GM12878 (cell line): ENCODE results near the gene ZNF764. TPM values are rescaled to one million over a fixed set of nuclear protein-coding genes. Genes with fewer than 3 reads are reported as not detected.

Experiments used
- ATAC-seq: fragments of 200-7000 bp; cut with Tn5 transposase; 3 replicates; pipeline ENCODE4 v1.9.1; 2020; ENCODE audit warnings: mild to moderate bottlenecking, moderate library complexity
- BruUV-seq: library from RNA; stranded (reverse); fragments of 400-500 nt; replicated peaks from 2 replicates; lab custom pipeline; 2021; lab: Mats Ljungman, UMichigan
- CTCF ChIA-PET: fragments of 300-600 bp; sonication (Branson Sonifier 250); formaldehyde crosslinking; extraction: SDS; loops from one replicate; lab custom pipeline; 2021; ENCODE audit warnings: inconsistent platforms; lab: Yijun Ruan, JAX
- POLR2A ChIA-PET: fragments of 350-600 bp; formaldehyde crosslinking; extraction: SDS; loops from one replicate; lab custom pipeline; 2021; ENCODE audit warnings: inconsistent platforms; lab: Charles Lee
- RAD21 ChIA-PET: fragments of 300-600 bp; sonication (Branson Sonifier 250); formaldehyde crosslinking; loops from one replicate; lab custom pipeline; 2023; ENCODE audit warnings: antibody characterized with exemption; ENCODE audit not compliant: unreplicated experiment; lab: Charles Lee
- SMC1A ChIA-PET: fragments of 300-600 bp; sonication (Branson Sonifier 250); formaldehyde crosslinking; loops from one replicate; lab custom pipeline; 2023; ENCODE audit not compliant: unreplicated experiment, uncharacterized antibody; lab: Charles Lee
- DNase-seq: peaks from one replicate; pipeline ENCODE4 v3.0.0-alpha.2; 2011; ENCODE audit warnings: low read depth, low spot score
- FAIRE-seq: peaks from 3 replicates; lab custom pipeline; 2011; peaks lifted over from hg19 to GRCh38; lab: Jason Lieb, UNC
- H2AFZ ChIP-seq: 2 replicates; pipeline ENCODE4 v1.6.0; 2011; ENCODE audit warnings: low read depth, low read length, control low read depth; ENCODE audit not compliant: control insufficient read depth
- H3K27ac ChIP-seq: 2 replicates; pipeline ENCODE4 v1.5.1; 2011; ENCODE audit warnings: control low read depth; ENCODE audit not compliant: control insufficient read depth, insufficient read depth
- H3K27me3 ChIP-seq, 2 experiments: replicated peaks in 1 of 2; 2 replicates each; pipeline versions ENCODE4 v1.6.0 to v1.6.1; 2011; ENCODE audit warnings: low read length in 1 of 2; ENCODE audit not compliant: control insufficient read depth in 2 of 2, insufficient read depth in 2 of 2
- H3K36me3 ChIP-seq, 2 experiments: 2 replicates each; pipeline ENCODE4 v1.5.1; 2011; ENCODE audit warnings: low read length in 1 of 2; ENCODE audit not compliant: control insufficient read depth in 2 of 2, insufficient read depth in 2 of 2
- H3K4me1 ChIP-seq: 2 replicates; pipeline ENCODE4 v1.6.1; 2011; ENCODE audit warnings: mild to moderate bottlenecking, low read length, moderate library complexity, mixed read lengths; ENCODE audit not compliant: control insufficient read depth, insufficient read depth
- H3K4me2 ChIP-seq: 2 replicates; pipeline ENCODE4 v1.6.0; 2011; ENCODE audit warnings: control low read depth; ENCODE audit not compliant: control insufficient read depth, insufficient read depth
- H3K4me3 ChIP-seq: fragments of 200-600 bp; sonication (generic); 2 replicates; pipeline ENCODE4 v1.5.1; 2016
- H3K79me2 ChIP-seq: 2 replicates; pipeline ENCODE4 v1.6.0; 2011; ENCODE audit warnings: low read length; ENCODE audit not compliant: control insufficient read depth, insufficient read depth
- H3K9ac ChIP-seq: 2 replicates; pipeline ENCODE4 v1.8.0; 2011; ENCODE audit warnings: low read length, control low read depth, mixed read lengths; ENCODE audit not compliant: control insufficient read depth, insufficient read depth
- H3K9me3 ChIP-seq: replicated peaks from 3 replicates; pipeline ENCODE4 v1.5.1; 2011; ENCODE audit warnings: mild to moderate bottlenecking, low read length; ENCODE audit not compliant: control insufficient read depth, insufficient read depth
- H4K20me1 ChIP-seq: 2 replicates; pipeline ENCODE4 v1.6.0; 2011; ENCODE audit not compliant: control insufficient read depth, insufficient read depth
- CBX3 ChIP-seq: fragments of 200-600 bp; sonication (generic); IDR thresholded peaks from 2 replicates; pipeline ENCODE4 v1.6.1; 2016; ENCODE audit warnings: low read depth, borderline replicate concordance
- GABPA ChIP-seq: IDR thresholded peaks from 2 replicates; pipeline ENCODE4 v1.6.1; 2014; ENCODE audit warnings: antibody characterized with exemption, low read depth, mild to moderate bottlenecking, inconsistent platforms
- IKZF2 ChIP-seq, 2 experiments: fragments of 450-650 bp; IDR thresholded peaks; 2 replicates each; pipeline ENCODE4 v1.6.1; 2017; ENCODE audit warnings: mild to moderate bottlenecking in 2 of 2, moderate library complexity in 2 of 2
- MTA2 ChIP-seq: fragments of 450-650 bp; IDR thresholded peaks from 2 replicates; pipeline ENCODE4 v1.6.1; 2016; ENCODE audit warnings: low read depth, mild to moderate bottlenecking, moderate library complexity
- POU2F2 ChIP-seq: IDR thresholded peaks from 3 replicates; pipeline ENCODE4 v1.6.1; 2011; ENCODE audit warnings: low read depth, mild to moderate bottlenecking, low read length, borderline replicate concordance
- YY1 ChIP-seq: IDR thresholded peaks from 2 replicates; pipeline ENCODE4 v1.6.1; 2011; ENCODE audit warnings: low read depth, mild to moderate bottlenecking, low read length
- WGBS: methylation state at CpG from one replicate; pipeline ENCODE4 v1.1.6; 2016; ENCODE audit warnings: low lambda C conversion rate; ENCODE audit not compliant: insufficient replicate concordance, insufficient coverage; ENCODE audit errors: missing lambda C conversion rate; 5-methylcytosine and 5-hydroxymethylcytosine counted together
- in situ Hi-C: fragments of 300-500 bp; cut with MboI; formaldehyde crosslinking; loops from 9 replicates; pipeline ENCODE4 v1.14.3; 2018; ENCODE audit warnings: mixed read lengths
- intact Hi-C: fragments of 100-400 bp; cut with micrococcal nuclease; formaldehyde crosslinking; loops from one replicate; pipeline ENCODE4 v1.14.2; 2022; ENCODE audit not compliant: unreplicated experiment
- polyA plus RNA-seq, 11 experiments: library from polyadenylated mRNA; depleted of rRNA in 4 of 11; unstranded in 6 of 11; stranded (reverse) in 5 of 11; fragments of >200 nt; fragmentation: Nextera tagmentation in 4 of 11; fragmentation: Illumina TruSeq in 1 of 11; extraction: Ambion mirVana in 4 of 11; extraction: Trizol in 1 of 11; gene quantifications; 1 replicate in 1 of 11; 2 replicates in 10 of 11; pipeline versions ENCODE4 v1.2.1 to v1.2.3, GENCODE V29; 2011 to 2016; ENCODE audit warnings: inconsistent platforms in 2 of 11, missing spikeins in 2 of 11, low read depth in 1 of 11
- total RNA-seq, 4 experiments: library from RNA; depleted of rRNA in 3 of 4; stranded (reverse); fragments of >200 nt in 3 of 4; fragmentation: Illumina TruSeq in 1 of 4; extraction: Trizol in 1 of 4; gene quantifications; 2 replicates each; pipeline versions ENCODE4 v1.2.1 to v1.2.3, GENCODE V29; 2013 to 2021
- TF ChIP-seq, protein P1 (sequence below): fragments of 450-650 bp; IDR thresholded peaks from 2 replicates; pipeline ENCODE4 v1.6.1; 2017; ENCODE audit warnings: mild to moderate bottlenecking, low read depth, inconsistent platforms; ENCODE audit not compliant: poor library complexity, severe bottlenecking

ZNF764 gene
- total and polyA plus RNA-seq, 10 of the 15 experiments (the other 5 are each of a cell fraction or from before 2014, with no cell fraction given) = 0.61 to 11.9 (median 3.8) TPM

DNA sequence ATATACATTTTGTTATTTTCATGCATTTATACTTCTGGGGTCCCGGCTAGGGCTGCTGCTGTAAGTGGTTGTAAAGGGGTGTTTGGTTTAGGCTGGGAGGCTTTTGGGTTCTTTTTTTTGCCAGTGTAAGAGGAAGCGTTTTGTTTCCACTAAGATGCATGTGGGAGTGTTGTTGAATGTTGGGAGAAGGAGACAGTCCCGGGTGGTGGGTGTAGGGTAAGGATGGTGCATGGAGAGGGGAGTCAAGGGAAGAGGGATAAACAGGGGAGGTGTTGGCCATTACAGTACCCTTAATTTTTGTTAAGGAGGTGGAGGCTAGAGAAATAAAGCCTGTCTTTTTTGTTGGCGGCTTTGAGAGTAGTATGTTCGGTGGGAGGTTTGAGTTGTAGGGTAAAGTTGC lies 15.1 kb downstream of the ZNF764 start:
- no TSS peak for BruUV-seq
- DNase-seq = no peak
- Histone ChIP-seq H3K79me2 (no peaks in the 10 kb centered on the region), H3K9ac (no peak overlapping the region), H4K20me1 (no peaks in the 10 kb centered on the region), H3K9me3 (no peaks in the 10 kb centered on the region)
- WGBS = 76% methylated on average over 5 of the region's 5 CpGs
- FAIRE-seq = no peak
- RAD21 ChIA-PET = interaction anchor here (1.8 kb wide), 1 partner anchor 15 kb away, joined by 4 read pairs; the partner anchor contains the start of gene ZNF764
- in situ Hi-C loops = no loop called here
- intact Hi-C loops = no loop called here
- no peak for TF ChIP-seq POU2F2
- no peak for TF ChIP-seq GABPA
- TF ChIP-seq MTA2 = no peak
- TF ChIP-seq, all 136 proteins: peak for 0
- Histone ChIP-seq H2AFZ (no peak overlapping the region), H3K4me2 (no peak overlapping the region), H3K4me3 (no peak overlapping the region), H3K4me1 (no peaks in the 10 kb centered on the region), H3K27ac (no peak overlapping the region), H3K36me3 (no peaks in the 10 kb centered on the region), H3K27me3 (no peaks in the 10 kb centered on the region)
- ChIA-PET SMC1A (interaction anchor here (1.1 to 1.8 kb wide), 3 partner anchors 8 to 113 kb away, joined by 3 to 6 read pairs (median 5); partner anchors contain the start of genes DCTPP1 and ZNF747), CTCF (no interaction called here), POLR2A (interaction anchor here (0.6 to 1.9 kb wide), 3 partner anchors 8 to 412 kb away, joined by 3 to 6 read pairs (median 3); no protein-coding TSS in a partner anchor)
- ATAC-seq = no peak

DNA sequence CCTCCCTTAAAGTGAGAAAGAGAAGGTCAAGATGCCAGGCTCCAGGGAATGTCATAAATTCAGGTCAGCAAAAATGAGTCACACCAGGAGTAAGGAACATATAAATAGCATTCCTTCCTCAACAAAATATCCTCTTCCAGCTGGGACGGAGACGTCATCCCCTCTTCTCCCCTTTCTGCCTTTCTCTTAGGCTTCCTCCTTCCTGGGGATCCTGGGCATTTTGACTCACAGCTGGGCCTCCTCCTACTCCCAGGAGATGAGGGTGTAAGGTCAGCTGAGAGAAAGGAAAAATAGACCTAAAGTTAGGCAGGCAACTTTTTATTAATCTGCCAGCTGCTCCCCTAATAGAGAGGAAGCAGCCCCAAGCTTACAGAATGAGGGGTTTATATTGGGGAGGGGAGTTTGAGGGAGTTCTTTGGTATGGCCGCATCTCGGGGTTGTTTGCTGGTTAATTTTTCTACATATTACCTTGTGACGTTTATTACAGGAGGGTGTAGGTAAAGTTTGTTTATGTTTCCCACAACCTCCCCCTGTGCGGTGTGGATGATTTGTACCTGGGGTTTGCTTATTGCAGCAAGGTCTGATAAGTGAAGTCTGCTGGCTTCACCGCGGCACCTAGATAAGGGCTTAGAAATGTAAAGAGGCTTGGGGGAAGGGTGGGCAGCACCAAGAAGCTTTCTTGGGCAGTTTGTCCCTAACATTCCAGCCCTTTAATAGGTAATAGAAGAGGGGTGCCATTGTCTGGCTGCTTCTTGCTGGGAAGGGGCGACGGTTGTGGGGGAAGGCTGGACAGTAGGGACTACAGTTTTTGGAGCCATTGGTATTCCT lies 16.5 kb downstream of the ZNF764 start:
- H3K9me3 ChIP-seq = no peaks in the 10 kb centered on the region
- SMC1A ChIA-PET = interaction anchor here (1.0 kb wide), 1 partner anchor 91 kb away, joined by 3 read pairs; no protein-coding TSS in a partner anchor
- no peak overlapping the region for H2AFZ ChIP-seq
- no peaks in the 10 kb centered on the region for H3K79me2 ChIP-seq
- RAD21 ChIA-PET = no interaction called here
- TF ChIP-seq CBX3 = no peak
- no peak for TF ChIP-seq YY1
- TF ChIP-seq, protein P1, sequence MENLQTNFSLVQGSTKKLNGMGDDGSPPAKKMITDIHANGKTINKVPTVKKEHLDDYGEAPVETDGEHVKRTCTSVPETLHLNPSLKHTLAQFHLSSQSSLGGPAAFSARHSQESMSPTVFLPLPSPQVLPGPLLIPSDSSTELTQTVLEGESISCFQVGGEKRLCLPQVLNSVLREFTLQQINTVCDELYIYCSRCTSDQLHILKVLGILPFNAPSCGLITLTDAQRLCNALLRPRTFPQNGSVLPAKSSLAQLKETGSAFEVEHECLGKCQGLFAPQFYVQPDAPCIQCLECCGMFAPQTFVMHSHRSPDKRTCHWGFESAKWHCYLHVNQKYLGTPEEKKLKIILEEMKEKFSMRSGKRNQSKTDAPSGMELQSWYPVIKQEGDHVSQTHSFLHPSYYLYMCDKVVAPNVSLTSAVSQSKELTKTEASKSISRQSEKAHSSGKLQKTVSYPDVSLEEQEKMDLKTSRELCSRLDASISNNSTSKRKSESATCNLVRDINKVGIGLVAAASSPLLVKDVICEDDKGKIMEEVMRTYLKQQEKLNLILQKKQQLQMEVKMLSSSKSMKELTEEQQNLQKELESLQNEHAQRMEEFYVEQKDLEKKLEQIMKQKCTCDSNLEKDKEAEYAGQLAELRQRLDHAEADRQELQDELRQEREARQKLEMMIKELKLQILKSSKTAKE = no peak
- no peak for TF ChIP-seq IKZF2 (IDR thresholded peaks at IDR 0.05)
- FAIRE-seq = no peak
- H3K4me2 ChIP-seq = no peak overlapping the region
- ATAC-seq = no peak
- no peaks in the 10 kb centered on the region for H3K36me3 ChIP-seq
- in situ Hi-C loops = no loop called here
- H3K9ac ChIP-seq = no peak overlapping the region
- no peaks in the 10 kb centered on the region for H3K27me3 ChIP-seq
- POLR2A ChIA-PET = interaction anchor here (0.5 to 0.9 kb wide), 3 partner anchors 8 to 16 kb away, joined by 3 to 4 read pairs (median 3); no protein-coding TSS in a partner anchor
- no peaks in the 10 kb centered on the region for H3K4me1 ChIP-seq
- H3K4me3 ChIP-seq = no peak overlapping the region
- CTCF ChIA-PET = interaction anchor here (1.0 to 1.3 kb wide), 2 partner anchors 8 to 59 kb away, joined by 3 to 5 read pairs; no protein-coding TSS in a partner anchor
- H3K27ac ChIP-seq = no peak overlapping the region
- 87% methylated on average over 10 of the region's 10 CpGs for WGBS
- no TSS peak for BruUV-seq
- H4K20me1 ChIP-seq = no peaks in the 10 kb centered on the region
- intact Hi-C loops = no loop called here
- DNase-seq = no peak
